SIG-M5 treated with dmso at 0.1 percent for 504 hours (cell line): ENCODE results near the gene LMBR1L.

Experiments used
- DNase-seq: peaks from one replicate; lab custom pipeline; 2025; ENCODE audit not compliant: unreplicated experiment; lab: John Stamatoyannopoulos, UW

The LMBR1L gene

DNA sequence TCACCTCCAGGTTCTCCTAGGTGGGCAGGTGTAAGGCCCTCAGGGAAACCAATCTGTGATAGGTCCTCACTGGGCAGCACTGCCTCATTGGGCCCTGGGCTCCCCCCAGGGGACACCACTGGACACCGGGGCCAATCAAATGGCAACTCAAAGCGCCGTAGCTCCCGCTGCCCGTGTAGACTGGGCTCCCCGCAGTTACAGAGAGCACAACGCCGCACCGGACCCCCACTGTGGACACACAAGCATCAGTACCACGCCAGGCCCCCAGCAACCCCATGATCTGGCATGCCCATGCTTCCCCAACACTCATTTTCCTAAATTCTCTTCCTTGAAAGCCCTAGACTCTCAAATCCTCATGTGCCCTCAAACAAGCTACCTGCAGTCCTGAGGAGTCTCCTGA, 56.1 kb downstream of the LMBR1L start:
- no peak for DNase-seq

DNA sequence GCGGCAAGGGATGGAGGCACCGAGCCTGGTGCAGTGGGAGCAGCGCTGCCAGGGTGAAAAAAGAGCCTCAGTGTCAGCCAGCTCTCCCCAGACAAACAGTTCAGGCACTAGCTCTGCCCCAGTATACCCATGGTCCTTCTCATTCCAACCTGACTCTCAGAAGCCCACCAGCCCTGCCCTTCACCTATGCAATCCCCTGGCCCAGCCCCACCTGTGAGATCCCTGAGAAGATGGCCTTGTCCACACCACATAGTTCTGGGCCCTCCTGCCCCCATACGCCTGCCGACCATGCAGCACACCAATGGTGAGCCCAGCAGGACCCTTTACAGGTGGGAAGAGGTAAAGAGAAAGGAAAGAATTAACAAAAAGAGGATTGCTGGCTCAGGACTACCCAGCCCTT, 56.6 kb downstream of the LMBR1L start:
- DNase-seq = no peak

DNA sequence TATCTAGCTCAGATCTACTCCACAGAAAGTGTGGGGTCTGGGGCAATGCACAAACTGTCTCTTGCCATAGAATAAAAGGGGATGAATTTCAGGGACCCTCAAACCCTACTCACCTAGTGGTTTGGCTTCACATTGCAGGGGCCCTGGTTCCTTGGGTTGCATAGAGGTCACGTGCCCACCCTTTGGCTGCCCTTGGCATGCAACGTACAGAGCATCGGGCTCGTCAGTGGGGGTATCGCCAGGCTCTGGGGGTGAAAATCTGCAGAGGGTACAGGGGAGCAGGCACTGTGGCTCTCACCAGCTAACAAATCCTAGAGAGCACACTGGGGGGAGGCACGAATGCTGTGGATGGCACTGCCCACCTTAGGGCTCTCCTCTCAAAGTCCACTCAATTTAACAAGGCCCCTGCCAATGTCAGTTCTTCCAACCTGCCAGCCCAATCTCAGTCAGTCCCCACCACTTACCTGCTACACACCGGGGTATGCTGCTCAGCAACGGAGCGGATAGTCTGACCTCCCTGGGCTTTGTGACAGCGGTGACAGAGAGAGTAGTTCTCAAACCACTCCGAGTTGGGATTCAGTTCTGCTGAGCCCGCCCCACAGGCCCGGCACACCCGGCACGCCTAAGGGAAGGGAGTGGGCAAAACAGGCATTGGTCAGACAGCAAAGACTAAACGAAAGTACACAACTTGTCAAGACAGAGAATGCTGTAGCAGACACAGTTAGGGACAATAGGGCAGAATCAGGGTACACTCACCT, 58.0 kb downstream of the LMBR1L start:
- DNase-seq = no peak

DNA sequence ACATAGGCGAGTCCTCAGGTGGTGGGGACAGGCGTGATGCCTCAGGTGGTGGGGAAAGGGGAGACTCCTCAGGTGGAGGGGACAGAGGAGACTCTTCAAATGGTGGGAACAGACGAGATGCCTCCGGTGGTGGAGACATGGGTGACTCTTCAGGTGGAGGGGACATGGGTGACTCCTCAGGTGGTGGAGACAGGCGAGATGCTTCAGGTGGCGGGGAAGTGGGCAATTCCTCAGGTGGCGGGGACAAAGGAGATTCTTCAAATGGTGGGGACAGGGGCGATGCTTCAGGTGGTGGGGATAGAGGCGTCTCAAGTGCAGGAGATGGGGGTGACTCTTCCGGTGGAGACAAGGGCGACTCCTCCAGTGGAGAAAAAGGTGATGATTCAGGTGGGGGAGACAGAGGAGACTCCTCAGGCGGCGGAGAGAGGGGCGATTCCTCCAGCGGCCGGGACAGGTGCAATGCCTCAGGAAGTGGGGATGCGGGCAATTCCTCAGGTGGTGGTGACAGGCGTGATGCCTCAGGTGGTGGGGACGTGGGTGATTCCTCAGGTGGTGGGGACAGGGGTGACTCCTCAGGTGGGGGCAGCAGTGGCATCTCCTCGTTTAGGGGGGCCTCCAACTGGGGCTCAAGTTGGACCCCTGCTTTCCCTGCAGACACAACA, 58.7 kb downstream of the LMBR1L start:
- no peak for DNase-seq

DNA sequence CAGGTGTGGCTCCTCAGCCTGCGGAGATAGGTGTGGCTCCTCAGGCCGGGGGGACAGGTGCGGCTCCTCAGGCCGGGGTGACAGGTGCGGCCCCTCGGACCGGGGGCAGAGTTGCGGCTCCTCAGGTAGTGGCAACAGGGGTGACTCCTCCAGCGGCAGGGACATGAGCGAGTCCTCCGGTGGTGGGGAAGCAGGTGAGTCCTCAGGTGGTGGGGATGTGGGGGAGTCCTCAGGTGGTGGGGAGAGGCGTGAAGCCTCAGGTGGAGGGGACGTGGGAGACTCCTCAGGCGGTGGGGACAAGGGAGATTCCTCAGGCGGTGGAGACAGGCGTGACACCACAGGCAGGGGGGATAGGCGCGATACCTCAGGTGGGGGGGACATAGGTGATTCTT, 59.3 kb downstream of the LMBR1L start:
- DNase-seq = no peak

DNA sequence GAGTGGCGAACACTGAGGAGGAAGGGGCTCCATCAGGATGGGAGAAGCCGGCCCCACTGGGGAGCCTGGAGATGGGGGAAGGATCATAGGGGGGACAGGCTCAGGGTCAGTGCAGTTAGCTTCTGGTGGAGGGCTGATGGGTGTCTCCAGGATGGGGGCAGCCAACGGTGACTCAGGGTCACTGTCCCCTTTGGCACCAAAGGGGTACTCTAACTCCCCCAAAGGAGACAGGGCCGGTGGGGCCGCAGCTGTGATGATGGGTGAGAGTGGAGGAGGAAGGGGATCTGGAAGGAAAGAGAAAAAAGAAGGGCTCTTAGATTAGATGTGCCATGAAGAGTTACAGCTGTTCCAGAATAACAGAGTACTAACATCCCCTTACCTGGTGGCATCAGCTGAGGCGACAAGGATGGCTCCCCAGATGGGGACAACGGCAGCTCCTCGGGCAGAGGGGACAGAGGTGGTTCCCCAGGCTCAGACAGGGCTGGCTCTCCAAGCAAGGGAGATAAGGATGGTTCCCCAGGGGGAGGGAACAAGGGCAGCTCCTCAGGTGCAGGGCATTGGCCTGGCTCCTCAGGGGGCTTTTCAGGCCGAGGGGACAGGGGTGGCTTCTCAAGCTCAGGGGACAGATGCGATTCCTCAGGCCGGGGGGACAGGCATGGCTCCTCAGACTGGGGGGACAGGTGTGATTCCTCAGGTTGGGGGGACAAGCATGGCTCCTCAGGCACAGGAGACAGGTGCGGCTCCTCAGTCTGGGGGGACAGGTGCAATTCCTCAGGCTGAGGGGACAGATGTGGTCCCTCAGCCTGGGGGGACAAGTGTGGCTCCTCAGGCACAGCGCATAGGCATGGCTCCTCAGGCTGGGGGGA, 59.9 kb downstream of the LMBR1L start:
- DNase-seq = no peak

DNA sequence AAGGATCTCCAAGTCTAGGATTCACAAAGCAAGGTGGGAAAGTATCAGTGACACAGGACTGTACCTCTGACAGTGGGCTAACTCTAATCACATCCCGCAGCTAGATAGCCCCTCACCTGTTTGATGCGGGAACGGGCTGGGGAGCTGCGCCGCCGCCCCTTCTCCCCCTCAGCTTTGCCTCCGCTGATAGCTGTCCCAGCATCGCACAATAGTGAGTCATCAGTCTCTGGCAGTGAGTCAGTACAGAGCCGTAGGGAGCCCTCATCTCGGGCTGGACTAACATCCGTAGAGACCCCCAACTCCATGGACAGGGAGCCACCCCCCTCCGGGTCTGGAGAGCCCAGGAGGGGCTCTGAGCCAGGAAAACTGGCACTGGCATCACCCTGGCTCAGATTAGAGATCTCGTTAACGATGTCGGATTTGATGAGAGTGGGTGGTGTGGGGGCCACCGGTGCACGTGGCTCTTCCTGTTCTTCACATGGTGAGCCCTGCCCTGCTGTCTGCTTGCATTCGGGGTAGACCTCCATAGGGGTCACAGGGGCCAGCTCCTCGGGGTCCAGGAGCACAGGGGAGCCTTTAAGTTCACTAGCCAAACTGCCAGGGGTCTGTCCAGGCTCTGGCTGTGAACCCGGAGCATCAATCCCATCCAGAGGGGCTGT, 61.0 kb downstream of the LMBR1L start:
- DNase-seq = no peak

DNA sequence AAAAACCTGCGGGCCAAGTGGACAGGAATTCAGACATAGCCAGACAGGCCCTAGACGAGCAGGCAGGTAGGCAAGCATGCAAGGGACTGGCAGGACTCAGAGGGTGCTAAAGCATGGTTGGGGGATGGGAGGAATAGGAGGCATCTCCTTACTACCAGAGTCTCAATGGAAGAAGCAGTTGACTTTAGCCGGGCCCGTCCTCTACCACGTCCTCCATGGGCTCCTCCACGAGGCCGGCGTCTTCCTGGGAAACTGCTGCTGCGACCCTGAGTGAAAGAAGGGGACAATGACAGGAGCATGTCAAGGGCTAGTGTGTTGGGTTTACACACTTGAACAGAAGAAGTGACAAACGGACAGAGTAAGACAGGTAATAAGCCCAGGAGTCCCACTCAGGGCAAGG, 61.7 kb downstream of the LMBR1L start:
- no peak for DNase-seq
